Stimulated activated CD4-positive, alpha-beta T cell treated with anti-CD3 and anti-CD28 coated beads, TNF-alpha, amount 100 ng/mL, for 1 hour (primary cell): ENCODE data around the gene CRYL1.

ENCODE experiments used
- DNase-seq, 3 donors: peaks; one replicate each; pipeline ENCODE4 v3.0.0-alpha.2; 2020; ENCODE audit warnings: low read depth in 3 of 3, low spot score in 1 of 3

The CRYL1 gene

DNA sequence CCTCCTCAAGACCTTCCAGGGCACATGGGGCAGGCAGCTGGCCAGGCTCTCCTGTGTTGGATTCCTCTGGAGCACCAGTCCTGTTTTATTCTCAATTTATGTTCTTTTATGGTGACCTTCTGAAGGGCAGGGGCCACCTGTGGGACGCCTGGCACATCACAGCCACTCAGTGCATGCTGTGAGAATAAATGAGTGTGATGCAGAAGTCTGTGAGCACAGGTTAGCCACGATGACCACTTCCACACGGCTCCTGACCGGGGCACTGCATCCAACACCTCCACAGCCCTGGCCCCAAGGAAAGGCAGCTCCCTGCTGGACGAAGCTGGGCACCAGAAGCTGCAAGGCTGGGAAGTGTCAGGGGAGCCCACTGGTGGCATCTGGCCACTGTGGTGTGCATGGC, 122.8 kb downstream of the CRYL1 start:
- no peak for DNase-seq

DNA sequence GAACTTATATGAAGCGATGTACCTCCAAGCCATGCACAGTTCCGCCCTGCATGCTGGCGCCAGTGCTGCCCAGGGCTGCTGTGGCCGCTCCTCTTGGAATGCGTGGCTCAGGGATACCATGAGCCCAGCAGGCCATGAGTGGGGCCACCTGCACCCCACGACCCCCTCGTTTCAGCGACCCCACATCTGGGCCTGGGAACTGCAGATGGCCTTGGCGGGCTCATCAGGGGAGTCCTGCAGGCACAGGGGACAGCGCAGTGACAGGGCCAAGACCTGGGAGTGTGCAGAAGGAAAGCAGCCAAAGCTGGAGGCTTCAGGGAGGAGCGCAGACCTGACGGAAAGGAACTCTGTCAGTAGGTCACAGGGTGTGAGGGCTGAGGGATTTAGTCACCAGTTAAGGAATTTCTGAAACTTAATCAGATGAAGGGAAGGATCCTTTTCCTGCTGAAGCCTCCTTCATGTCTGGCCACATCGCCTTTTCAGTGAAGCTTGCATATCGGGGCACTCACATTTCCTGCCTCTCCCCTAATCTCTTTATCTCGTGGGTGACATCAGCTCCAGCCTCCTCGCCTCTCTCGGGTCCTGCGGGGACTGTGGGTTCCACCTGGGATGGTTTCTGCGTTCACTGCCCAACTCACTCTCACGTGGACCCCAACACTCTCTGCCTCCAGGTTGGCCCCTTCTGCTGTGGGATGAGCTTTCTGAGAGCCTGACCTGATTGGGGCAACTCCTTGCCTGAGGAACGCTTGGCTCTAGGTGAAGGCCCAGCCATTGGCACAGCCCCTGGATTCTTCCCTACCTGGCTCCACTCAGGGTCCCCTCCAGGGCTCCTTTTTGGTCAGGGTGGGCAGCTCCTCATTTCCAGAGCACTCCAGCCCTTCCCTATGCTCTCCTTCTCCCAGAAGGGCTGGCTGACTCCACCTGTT, 123.5 kb downstream of the CRYL1 start:
- DNase-seq, result no peak

DNA sequence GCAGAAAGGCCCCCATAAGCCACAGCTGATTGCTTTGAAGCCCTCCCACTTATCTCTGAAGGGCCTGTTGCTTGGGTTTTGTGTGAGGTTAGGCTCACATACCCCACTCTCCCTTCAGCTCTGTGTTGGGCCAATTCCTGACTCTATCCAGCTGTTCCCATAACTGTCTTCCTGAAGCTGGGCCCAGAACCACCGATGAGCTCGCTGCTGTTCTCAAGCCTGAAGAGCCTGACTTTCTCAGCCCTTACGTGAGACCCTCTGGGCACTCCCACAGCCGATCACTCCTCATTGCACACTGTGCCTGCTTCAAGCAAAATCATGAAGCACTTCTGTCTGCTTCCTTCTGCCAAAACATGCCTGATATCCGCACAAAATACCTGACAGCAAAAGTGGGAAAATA, 124.1 kb downstream of the CRYL1 start:
- no peak for DNase-seq

DNA sequence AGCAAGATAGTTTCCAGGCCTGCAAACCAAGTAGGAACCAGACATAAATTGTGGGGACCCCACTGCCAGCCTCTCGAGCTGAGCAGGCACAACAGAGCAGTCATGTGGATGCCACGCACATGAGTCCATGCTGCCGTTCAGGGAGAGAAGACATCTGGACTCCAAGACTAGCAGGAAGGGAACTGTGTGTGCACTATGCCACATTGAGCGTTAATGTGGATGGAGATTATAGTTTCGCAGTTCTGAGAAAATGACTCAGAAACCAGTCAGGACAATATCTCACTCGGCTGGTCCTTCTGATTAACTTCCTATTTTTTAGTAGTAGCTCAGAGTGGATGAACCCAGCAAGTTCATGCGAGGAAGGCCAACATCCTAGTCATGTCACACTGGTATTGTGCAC, 124.9 kb downstream of the CRYL1 start:
- no peak for DNase-seq

DNA sequence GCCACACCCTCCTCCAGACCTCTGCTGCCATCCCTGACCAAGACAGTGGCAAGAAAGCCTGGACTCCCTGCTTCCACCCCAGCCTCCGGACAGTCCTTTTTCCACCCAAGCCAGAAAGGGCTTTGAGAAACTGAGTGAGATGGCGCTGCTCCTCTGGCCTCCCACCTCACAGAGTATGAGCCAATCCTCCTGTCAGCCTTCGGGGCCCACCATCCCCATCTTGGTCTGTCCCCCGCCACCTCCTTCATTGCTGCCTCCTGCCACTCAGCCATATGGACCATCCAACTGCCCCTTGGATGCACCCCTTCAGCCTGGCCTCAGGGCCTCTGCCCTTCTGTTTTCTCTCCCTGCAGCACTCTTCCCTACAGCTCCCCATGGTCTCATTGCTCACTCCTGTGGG, 125.7 kb downstream of the CRYL1 start:
- DNase-seq, result no peak

DNA sequence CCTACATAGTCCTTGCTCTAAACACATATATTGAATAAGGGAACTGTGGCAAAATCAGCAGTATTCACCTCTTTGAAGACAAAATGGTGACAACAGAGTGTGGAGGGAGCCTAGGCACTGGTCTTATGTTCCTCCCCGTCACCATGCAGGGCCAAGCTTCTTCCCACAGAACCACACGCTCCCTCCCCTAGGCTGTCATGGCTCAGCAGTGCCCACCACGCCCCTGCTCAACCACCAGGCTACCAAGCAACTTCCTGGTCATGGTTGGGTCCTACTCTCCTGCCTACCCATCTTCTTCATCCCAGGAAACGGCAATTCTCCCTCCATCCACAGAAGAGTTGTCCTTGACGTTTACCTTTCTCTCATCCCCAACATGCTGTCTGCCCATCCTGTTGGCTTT, 126.1 kb downstream of the CRYL1 start:
- no peak for DNase-seq

DNA sequence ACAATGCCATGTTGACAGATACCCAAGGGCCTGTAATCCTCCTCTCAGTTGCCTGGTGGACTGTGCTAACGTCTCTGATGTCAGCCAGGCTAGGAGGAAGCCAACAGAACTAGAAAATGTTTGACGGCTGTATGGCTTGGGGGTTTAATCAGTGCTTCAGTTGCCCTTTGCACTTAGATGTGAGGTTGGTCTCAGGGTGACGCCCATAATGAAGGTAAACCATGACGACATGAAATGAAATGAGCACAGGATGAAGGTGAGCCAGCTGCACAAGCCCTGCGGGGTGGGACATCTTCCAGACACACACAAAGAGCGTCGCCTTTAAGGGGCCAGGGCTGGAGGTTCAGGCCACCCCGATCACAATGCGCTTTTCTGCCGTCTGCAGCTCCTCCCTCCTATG, 127.2 kb downstream of the CRYL1 start:
- DNase-seq, result no peak

DNA sequence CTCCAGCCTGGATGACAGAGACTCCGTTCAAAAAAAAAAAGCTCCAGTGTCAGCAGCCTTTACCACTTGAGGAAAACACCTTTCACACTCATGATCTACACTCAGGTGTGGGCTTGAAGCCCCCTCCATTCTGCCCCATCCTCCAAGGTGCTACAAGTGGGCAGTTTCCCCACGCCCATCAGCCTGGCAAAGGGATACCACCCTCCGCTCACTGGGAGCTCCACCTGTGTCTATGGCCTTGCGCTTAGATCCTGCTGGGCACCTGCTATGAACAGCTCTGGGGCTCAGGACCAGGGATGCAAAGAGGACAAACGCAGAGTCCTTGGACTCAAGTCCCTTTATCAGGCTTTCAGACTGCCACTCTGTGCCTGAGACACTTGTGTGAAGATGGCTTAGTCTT, 127.8 kb downstream of the CRYL1 start:
- DNase-seq, result no peak

DNA sequence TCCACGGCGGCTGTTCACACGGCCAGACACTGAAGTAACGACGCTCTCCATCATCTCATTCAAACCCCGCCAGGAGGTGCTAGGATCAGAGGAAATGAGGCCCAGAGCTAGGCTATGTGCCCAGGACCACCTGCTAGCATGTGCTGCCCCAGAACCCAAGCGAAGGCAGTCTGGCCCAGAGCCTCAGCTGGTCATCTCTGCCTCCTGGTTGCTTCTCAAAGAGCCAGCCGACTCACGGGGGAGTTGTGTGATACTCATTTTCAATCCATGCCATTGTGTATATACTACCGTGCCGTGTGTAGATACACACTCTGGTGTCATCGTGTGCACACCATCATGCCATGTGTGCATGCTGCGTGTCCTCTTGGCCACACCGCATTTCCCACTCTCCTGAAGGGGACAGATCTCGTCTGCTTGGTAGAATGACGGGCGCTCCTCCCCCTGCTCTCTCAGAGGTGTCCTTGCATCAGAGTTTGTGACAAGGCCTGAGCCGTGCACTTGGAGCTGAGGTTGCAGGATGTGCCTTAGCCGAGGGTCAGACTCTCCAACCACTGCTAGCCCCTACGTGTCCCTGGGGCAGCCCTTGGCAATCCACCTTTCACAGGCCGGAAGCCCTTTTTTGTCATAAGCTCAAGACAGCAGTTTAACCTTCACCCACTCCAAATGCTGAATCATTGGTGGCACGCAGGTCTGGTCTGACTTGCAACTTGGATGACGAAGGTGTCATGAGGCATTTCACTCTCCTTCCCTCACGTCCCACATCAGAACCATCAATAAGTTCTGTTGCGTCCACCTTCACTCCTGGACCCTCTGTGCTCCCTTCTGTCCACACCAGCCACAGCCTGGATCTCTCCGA, 130.4 kb downstream of the CRYL1 start:
- DNase-seq, result no peak

DNA sequence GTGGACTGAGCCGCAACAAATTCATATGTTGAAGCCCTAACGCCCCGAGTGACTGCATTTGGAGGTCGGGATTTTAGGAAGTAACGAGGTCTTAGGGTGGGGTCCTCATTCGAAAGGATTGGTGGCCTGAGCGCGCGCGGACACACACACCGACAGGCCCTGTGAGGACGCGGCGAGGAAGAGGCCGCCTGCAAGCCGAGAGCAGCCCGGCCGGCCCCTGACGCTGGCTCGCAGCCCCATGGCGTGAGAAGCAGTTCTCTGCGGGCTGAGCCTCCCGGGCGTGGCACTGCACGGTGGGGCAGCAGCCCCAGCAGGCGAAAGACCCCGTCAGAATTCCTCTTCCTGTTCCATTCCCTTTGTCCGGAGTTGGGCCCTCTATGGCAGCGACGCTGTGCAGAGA, 131.2 kb downstream of the CRYL1 start:
- DNase-seq, result no peak

DNA sequence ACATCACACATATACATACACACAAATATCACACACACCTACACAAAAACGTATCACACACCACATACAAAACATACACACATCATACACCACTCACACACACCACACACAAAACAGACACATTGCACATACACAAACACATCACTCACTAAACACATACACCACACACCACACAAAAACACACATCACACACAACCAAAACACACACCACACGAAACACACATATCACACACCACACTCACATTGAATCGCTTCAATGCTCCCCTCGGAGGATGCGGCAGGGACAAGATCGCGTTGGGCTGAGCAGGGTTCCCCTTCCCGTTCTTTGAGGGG, 131.5 kb downstream of the CRYL1 start:
- DNase-seq, result no peak

DNA sequence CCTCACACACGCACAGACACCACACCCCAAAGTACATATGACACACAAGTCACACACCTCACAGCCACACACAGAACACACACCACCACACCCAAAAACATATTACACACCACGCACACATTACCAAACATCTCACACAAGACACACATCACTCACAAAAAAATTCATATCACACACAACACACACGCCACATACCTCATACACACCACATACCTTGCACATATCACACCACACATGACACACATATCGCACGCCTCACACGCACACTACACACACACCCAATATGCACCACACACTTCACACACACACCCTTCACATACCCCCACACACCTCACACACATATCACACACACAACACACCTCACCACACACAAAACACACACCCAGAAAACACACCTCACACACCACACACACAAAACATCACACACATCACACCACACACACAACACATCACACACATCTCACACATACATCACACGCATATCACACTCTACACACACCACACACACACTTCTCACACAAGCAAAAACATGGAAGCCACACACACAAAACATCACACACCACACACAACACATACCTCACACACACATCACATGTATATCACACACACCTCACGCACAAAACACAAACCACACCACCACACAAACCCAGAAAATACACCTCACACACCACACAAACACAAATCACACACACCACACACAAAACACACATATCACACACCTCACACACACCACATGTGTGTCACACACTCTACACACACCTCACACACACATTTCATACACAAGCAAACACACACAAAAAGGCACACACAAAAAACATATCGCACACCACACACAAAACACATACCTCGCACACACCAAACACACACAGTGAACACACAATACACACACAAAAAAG, 132.1 kb downstream of the CRYL1 start:
- DNase-seq, result no peak

DNA sequence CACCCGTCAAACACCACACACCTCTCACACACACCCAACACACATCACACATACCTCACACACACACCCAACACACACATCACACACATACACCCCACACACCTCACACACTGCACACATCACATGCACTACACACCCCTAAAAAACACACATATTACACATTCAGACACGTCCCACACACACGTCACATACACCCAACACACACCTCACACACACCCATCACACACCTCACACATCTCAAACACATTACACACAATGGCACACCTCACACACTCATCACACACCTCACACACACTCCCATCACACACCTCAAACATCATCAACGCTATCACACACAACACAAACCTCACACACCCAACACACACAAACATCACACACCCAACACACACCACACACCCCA, 133.1 kb downstream of the CRYL1 start:
- DNase-seq, result no peak

DNA sequence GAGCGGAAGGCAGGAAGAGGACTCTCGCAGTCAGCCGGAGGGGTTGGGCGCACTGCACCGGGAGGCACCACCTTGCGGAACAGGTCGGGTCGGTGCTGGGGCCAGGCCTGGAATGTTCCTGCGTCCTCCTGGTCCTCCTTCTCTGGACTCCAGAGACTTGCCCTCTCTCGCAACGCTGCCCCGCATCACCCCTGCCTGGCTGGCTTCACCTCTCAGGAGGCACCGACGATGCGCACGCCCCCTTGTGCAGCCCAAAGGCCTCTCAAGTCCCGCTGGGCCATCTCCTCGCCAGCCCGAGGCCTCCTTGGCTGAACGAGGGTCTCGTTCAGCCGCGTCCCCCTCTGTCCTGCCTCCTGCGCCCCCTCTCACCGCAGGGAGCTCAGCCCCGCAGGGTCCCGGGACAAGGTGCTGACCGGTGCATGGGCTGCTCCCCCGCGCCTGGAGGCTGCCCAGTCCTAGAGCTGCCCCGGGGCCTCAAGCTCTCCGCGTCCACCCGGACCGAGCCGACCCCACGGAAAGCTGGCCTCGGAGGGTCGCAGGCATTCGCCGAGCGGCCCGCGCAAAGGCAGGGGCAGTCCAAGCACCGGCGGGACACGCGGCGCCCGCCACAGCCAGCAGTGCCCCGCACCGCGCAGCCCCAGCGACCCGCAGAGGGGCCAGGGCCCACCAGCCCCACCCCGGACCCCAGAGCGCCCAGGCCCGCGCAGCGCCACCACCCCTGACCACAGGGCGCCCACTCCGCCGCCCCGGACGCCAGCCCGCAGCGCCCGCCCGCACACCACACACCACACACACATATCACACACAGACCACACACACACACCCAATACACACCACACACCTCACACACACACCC, 133.8 kb downstream of the CRYL1 start:
- no peak for DNase-seq

DNA sequence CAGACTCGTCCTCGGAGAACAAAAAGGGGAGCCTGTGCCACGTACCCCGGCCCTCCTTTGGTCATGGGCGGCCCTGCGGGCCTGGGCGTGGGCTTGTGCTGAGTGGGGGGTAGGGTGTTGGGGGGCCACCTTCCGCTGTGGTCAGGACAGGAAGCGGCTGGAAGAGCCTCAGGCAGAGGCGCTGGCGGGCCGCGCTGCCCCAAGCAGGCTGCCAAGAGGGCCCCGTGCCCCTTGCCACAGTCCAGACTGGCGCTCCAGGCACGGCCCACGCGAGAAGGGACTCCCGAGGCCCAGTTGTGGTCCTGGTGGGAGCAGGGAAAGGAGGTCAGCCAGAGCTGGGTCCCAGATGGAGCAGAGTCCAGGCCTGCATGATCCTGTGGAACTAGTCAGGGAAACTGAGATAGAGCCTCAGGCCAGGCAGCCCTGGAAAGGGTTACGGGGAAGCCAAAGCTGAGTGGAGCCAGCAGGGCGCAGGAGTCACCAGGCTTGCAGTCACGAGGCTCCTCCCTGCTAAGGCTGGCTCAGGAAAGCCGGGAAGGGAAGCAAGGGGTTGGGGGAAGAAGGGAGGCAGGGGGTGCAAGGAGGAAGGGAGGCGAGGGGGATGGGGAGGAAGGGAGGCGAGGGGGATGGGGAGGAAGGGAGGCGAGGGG, 135.0 kb downstream of the CRYL1 start:
- no peak for DNase-seq

DNA sequence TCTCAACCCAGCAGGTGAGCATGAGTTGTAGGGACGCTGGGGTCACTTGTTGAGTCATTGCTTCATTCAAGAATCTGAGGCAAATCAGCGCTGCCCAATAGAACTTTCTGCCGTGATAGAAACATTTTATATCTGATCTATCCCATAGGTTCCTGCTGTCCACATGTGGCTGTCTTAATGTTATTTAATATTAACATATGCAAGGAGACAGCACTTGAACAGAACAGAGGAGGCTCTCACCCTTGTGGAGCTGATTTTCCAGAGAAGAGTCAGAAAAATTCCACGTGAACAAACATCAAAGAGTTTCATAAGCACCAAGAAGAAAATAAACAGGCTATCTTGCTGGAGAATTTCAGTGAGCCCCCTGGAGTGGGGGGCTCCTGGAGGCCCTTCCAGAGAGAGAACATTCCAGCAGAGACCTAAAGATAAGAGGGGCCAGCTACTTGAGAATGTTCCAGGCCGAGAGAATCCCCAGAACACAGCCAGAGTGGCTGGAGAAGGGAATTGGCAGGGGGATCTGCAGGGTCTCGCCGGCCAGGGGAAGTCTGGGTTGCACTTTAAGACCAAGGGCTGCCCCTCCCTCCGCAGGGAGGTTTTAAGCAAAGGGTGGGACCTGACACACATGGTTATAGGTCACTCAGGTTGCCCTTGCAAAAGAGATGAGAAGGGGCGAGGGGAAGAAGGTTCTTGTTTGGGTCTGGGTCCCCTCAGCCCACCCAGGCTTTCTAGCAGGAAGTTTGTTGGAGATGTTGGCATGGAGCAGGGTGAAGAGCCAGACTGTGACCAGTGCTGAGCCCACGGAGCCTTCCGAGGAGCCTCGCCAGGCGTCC, 135.7 kb downstream of the CRYL1 start:
- DNase-seq, result no peak

DNA sequence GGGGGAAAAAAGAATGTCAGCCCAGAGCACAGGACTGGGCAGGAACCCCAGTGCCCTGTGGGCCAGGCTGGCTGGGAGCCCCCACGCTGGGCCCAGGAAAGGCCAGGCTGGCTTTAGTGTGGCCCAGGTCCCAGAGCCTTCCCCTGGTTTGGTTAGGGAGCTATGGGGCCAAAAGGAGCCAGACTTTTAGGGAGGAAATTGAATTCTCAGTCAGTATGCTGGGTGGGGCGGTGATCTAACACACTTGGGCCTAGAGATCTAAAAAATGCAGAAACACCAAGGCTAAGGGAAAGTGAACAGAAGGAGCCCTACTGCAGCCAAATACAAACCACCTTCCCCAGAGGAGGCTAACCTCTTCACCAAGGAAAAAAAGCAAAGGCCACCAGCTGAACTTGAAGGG, 137.5 kb downstream of the CRYL1 start:
- no peak for DNase-seq

DNA sequence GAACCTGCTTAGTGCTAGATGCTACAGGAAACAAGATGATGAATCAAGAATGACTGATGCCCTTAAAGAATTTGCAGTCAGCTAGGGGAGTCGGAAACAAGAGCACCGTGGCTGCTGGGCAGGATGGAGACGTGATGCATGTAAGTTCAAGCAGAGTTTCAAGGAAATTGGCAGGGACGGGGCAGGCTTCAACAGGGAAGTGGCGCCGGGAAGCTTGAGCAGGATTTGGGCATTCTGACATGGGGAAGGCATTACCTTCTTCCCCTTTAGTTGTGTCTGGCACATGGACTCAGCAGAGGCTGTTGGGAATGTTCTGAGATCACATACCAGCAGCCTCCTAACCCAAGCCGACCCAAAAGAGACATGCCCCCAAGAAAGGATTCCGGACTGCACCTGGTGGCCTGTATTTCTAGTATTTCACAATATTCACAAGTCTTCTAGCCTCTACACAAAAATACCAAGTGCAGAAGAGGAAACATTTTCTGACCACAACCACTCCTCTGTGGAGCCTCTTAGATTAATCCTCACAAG, 138.2 kb downstream of the CRYL1 start:
- DNase-seq, result no peak

DNA sequence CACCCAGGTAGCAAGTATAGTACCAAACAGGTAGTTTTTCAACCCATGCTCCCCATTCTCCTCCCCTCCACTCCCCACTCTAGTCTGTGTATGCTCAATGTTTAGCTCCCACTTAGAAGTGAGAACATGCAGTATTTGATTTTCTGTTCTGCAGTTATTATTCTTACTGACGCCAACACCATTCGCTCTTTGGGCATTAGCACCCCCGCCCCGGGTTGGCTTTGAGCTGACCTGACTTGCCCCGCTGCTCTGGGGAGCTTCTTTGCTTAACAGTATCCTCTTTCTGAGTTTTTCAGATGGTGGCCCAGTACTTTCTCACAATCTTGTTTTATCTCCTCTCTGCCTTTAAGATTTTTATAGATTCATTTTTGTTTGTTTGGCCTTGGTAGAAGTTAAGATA, 138.7 kb downstream of the CRYL1 start:
- no peak for DNase-seq
